Middle frontal gyrus (tissue), 1 donor: ENCODE measurements around the gene CCR1.
"Not testable (repeated sequence)": the region's sequence is repeated elsewhere in the genome, so short reads cannot be mapped to it uniquely, and the experiment has no call there.

Experiments
- DNase-seq: peaks from one replicate; pipeline ENCODE4 v3.0.0-alpha.2; 2015; ENCODE audit warnings: low spot score; ENCODE audit errors: extremely low spot score

CCR1 gene

GRCh38 chr3:46183330-46183729, 24.8 kb downstream of the CCR1 start:
- DNase-seq: no peak

- no peak for DNase-seq
Observed at GRCh38 chr3:46168583-46169345, 39.3 kb downstream of the CCR1 start.

GRCh38 chr3:46163556-46164041, 44.5 kb downstream of the CCR1 start:
- no peak for DNase-seq

- no peak for DNase-seq
Observed at GRCh38 chr3:46162975-46163555, 45.0 kb downstream of the CCR1 start.

GRCh38 chr3:46157685-46158084, 50.4 kb downstream of the CCR1 start:
- not testable (repeated sequence) for DNase-seq

- DNase-seq: no peak
Observed at GRCh38 chr3:46154311-46154710, 53.8 kb downstream of the CCR1 start.
